ENCODE results near the gene ALG9. TPM values are rescaled to one million over a fixed set of nuclear protein-coding genes. Genes with fewer than 3 reads are reported as not detected.

ALG9 gene
- total RNA-seq, 4 donors from 2014 or later = 10.3 to 22.5 (median 14.9) TPM

DNA sequence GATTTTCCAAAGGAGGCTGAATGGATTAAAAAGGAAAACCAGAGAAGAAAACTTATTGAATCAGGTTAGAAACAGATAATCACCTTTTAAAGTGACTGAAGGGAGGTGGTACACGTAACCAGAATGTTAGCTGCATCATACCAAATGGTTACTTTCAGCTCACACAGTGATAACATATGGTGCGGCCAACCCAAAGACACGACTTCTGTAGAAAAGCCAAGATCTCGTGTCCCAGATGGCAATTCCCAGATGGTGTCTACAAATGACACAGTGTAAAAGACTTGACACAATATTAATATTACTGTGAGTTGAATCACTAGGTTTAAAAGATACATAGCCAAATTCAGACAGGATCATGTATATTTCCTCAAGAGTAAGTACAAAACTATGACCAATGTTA, 110.3 kb downstream of the ALG9 start:
- ATAC-seq = no peak
- Histone ChIP-seq H3K9me3 (no peaks in the 10 kb centered on the region), H3K4me3 (no peak overlapping the region), H3K36me3 (peaks cover 0 to 60% of the 10 kb centered on the region in 2 donors), H3K27ac (peak overlapping the region in 1 of 4 donors; percentile 59), H3K27me3 (no peaks in the 10 kb centered on the region), H3K4me1 (peaks cover 10 to 16% of the 10 kb centered on the region in 2 donors)
- DNase-seq = no peak
- intact Hi-C loops (cut with DNase I; ENCODE audit: low total_unique reads) (no loop called here), in situ Hi-C loops (cut with MboI; ENCODE audit: low sequenced_read_pairs in 4 of 4) (no loop called here)
- TF ChIP-seq POLR2A (IDR thresholded peaks at IDR 0.05) = no peak
- TF ChIP-seq, protein P1, sequence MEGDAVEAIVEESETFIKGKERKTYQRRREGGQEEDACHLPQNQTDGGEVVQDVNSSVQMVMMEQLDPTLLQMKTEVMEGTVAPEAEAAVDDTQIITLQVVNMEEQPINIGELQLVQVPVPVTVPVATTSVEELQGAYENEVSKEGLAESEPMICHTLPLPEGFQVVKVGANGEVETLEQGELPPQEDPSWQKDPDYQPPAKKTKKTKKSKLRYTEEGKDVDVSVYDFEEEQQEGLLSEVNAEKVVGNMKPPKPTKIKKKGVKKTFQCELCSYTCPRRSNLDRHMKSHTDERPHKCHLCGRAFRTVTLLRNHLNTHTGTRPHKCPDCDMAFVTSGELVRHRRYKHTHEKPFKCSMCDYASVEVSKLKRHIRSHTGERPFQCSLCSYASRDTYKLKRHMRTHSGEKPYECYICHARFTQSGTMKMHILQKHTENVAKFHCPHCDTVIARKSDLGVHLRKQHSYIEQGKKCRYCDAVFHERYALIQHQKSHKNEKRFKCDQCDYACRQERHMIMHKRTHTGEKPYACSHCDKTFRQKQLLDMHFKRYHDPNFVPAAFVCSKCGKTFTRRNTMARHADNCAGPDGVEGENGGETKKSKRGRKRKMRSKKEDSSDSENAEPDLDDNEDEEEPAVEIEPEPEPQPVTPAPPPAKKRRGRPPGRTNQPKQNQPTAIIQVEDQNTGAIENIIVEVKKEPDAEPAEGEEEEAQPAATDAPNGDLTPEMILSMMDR (IDR thresholded peaks at IDR 0.05 in 4 of 5, conservative IDR thresholded peaks at IDR 0.05 in 1 of 5) = no peak

DNA sequence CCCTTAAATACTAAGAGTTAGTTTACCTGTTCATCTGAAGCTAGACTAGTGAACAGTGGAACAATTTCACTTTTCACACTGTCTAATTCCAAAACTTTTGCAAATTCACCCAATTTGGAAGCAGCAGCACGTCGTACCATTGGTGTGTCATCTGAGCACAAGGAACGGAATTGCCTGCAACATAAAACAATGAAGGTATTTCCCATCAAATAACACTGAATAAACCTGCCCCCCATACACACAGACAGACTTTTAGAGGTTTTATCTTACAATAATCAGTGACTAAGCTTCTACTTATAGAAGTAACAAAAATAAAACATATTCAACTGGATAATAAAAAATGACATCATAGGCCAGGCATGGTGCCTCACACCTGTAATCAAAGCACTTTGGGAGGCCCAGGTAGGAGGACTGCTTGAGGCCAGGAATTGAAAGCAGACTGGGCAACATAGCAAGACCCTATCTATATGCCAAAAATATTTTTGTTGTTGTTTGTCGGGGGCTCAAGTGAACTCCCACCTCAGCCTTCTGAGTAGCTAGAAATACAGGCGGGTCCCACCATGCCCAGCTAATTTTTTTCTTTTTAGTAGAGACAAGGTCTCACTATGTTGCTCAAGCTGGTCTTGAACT, 111.5 kb downstream of the ALG9 start:
- peak overlapping the region in 3 of 4 donors; percentile 55 to 59 (median 59) for H3K27ac ChIP-seq
- peaks cover 0 to 72% of the 10 kb centered on the region in 2 donors for H3K36me3 ChIP-seq
- TF ChIP-seq POLR2A (IDR thresholded peaks at IDR 0.05) = no peak
- TF ChIP-seq, protein P1 (IDR thresholded peaks at IDR 0.05 in 4 of 5, conservative IDR thresholded peaks at IDR 0.05 in 1 of 5) = no peak
- H3K4me3 ChIP-seq = no peak overlapping the region
- no peaks in the 10 kb centered on the region for H3K27me3 ChIP-seq
- in situ Hi-C loops (cut with MboI; ENCODE audit: low sequenced_read_pairs in 4 of 4) (no loop called here), intact Hi-C loops (cut with DNase I; ENCODE audit: low total_unique reads) (no loop called here)
- H3K9me3 ChIP-seq = no peaks in the 10 kb centered on the region
- ATAC-seq (no peak), DNase-seq (no peak)
- peaks cover 6 to 12% of the 10 kb centered on the region in 2 donors for H3K4me1 ChIP-seq

DNA sequence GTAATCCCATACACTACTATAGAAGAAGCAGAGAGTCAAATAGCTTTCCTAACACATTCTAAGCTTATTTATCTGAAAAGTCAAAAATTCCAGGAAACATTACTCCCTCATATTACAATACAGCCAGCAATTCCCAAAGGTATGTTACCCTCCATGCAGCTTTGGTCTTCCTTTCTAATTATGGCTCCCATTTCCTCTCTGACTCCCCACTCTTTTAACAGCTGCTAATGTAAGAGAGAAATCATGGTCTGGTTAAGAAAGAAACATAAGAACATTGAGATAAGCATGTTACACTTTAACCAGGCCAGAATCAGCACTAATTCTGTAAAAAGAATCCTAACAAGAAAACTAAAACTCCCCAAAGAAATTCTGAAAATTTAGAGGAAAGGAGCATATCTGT, 112.0 kb downstream of the ALG9 start:
- Histone ChIP-seq H3K9me3 (no peaks in the 10 kb centered on the region), H3K36me3 (peaks cover 0 to 77% of the 10 kb centered on the region in 2 donors), H3K4me3 (no peak overlapping the region), H3K27me3 (no peaks in the 10 kb centered on the region), H3K27ac (peak overlapping the region; percentile 7 to 59 (median 57)), H3K4me1 (peaks cover 6 to 10% of the 10 kb centered on the region in 2 donors)
- intact Hi-C loops (cut with DNase I; ENCODE audit: low total_unique reads) = no loop called here
- ATAC-seq (no peak), DNase-seq (no peak)
- in situ Hi-C loops (cut with MboI; ENCODE audit: low sequenced_read_pairs in 4 of 4) = no loop called here
- TF ChIP-seq POLR2A (IDR thresholded peaks at IDR 0.05) = no peak
- TF ChIP-seq, protein P1 (IDR thresholded peaks at IDR 0.05 in 4 of 5, conservative IDR thresholded peaks at IDR 0.05 in 1 of 5) = no peak

DNA sequence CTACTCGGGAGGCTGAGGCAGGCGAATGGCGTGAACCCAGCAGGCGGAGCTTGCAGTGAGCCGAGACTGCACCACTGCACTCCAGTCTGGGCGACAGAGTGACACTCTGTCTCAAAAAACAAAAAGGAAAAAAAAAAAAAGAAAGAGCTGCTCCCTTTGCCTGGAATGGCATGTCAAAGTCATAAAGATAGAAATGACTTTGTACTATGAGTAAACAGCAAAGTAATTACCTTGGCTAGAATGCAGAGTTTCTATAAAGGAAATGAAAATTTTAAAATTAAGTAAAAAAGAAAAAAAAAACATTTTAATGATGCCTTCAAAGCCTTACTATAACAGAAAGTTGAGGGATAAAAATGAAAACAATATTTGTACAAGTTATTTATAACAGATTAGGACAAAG, 115.3 kb downstream of the ALG9 start:
- H3K27ac ChIP-seq = no peak overlapping the region
- H3K4me3 ChIP-seq = no peak overlapping the region
- intact Hi-C loops (cut with DNase I; ENCODE audit: low total_unique reads) = no loop called here
- TF ChIP-seq, protein P1 (IDR thresholded peaks at IDR 0.05 in 4 of 5, conservative IDR thresholded peaks at IDR 0.05 in 1 of 5) = no peak
- no peak for TF ChIP-seq POLR2A (IDR thresholded peaks at IDR 0.05)
- in situ Hi-C loops (cut with MboI; ENCODE audit: low sequenced_read_pairs in 4 of 4) = no loop called here
- H3K4me1 ChIP-seq = peaks cover 0 to 7% of the 10 kb centered on the region in 2 donors
- DNase-seq (no peak), ATAC-seq (no peak)
- no peaks in the 10 kb centered on the region for H3K27me3 ChIP-seq
- no peaks in the 10 kb centered on the region for H3K9me3 ChIP-seq
- peaks cover 0 to 99% of the 10 kb centered on the region in 2 donors for H3K36me3 ChIP-seq
